Measurements from ENCODE around the gene MME.

Gene MME

GRCh38 chr3:155052470-155052869 lies 27.6 kb upstream of the MME start:
- no peaks in the 10 kb centered on the region for H3K4me1 ChIP-seq (ENCODE audit: control insufficient read depth in 5 of 5, insufficient read depth in 5 of 5, low read length in 5 of 5)
- no peaks in the 10 kb centered on the region for H3K36me3 ChIP-seq (ENCODE audit: control insufficient read depth in 5 of 5, insufficient read depth in 5 of 5, low read length in 5 of 5)
- peaks cover 0 to 8% (median 0%) of the 10 kb centered on the region in 5 donors for H3K9me3 ChIP-seq (ENCODE audit: control insufficient read depth in 5 of 5, low read length in 5 of 5)
- H3K4me3 ChIP-seq (ENCODE audit: low read depth in 1 of 5, low read length in 5 of 5): no peak overlapping the region
- H3K27ac ChIP-seq (ENCODE audit: low read depth, low read length): no peak overlapping the region
- no peak overlapping the region for H3K9ac ChIP-seq (ENCODE audit: low read length in 5 of 5)
- H3K27me3 ChIP-seq (ENCODE audit: control insufficient read depth in 5 of 5, insufficient read depth in 4 of 5, low read length in 5 of 5): no peaks in the 10 kb centered on the region

- no peaks in the 10 kb centered on the region for H3K27me3 ChIP-seq (ENCODE audit: control insufficient read depth in 5 of 5, insufficient read depth in 4 of 5, low read length in 5 of 5)
- H3K36me3 ChIP-seq (ENCODE audit: control insufficient read depth in 5 of 5, insufficient read depth in 5 of 5, low read length in 5 of 5): no peaks in the 10 kb centered on the region
- H3K9me3 ChIP-seq (ENCODE audit: control insufficient read depth in 5 of 5, low read length in 5 of 5): peaks cover 0 to 8% (median 0%) of the 10 kb centered on the region in 5 donors
- no peak overlapping the region for H3K9ac ChIP-seq (ENCODE audit: low read length in 5 of 5)
- no peak overlapping the region for H3K4me3 ChIP-seq (ENCODE audit: low read depth in 1 of 5, low read length in 5 of 5)
- H3K4me1 ChIP-seq (ENCODE audit: control insufficient read depth in 5 of 5, insufficient read depth in 5 of 5, low read length in 5 of 5): no peaks in the 10 kb centered on the region
- H3K27ac ChIP-seq (ENCODE audit: low read depth, low read length): no peak overlapping the region
Measured at GRCh38 chr3:155053756-155054155, 26.4 kb upstream of the MME start.

GRCh38 chr3:155064920-155065319 lies 15.2 kb upstream of the MME start:
- H3K4me1 ChIP-seq (ENCODE audit: control insufficient read depth in 5 of 5, insufficient read depth in 5 of 5, low read length in 5 of 5): peaks cover 0 to 17% (median 13%) of the 10 kb centered on the region in 5 donors
- no peak overlapping the region for H3K9ac ChIP-seq (ENCODE audit: low read length in 5 of 5)
- H3K4me3 ChIP-seq (ENCODE audit: low read depth in 1 of 5, low read length in 5 of 5): no peak overlapping the region
- H3K27me3 ChIP-seq (ENCODE audit: control insufficient read depth in 5 of 5, insufficient read depth in 4 of 5, low read length in 5 of 5): no peaks in the 10 kb centered on the region
- no peaks in the 10 kb centered on the region for H3K36me3 ChIP-seq (ENCODE audit: control insufficient read depth in 5 of 5, insufficient read depth in 5 of 5, low read length in 5 of 5)
- no peaks in the 10 kb centered on the region for H3K9me3 ChIP-seq (ENCODE audit: control insufficient read depth in 5 of 5, low read length in 5 of 5)
- peak overlapping the region; percentile 64 for H3K27ac ChIP-seq (ENCODE audit: low read depth, low read length)

- H3K36me3 ChIP-seq (ENCODE audit: control insufficient read depth in 5 of 5, insufficient read depth in 5 of 5, low read length in 5 of 5): no peaks in the 10 kb centered on the region
- no peak overlapping the region for H3K4me3 ChIP-seq (ENCODE audit: low read depth in 1 of 5, low read length in 5 of 5)
- H3K9ac ChIP-seq (ENCODE audit: low read length in 5 of 5): no peak overlapping the region
- no peaks in the 10 kb centered on the region for H3K27me3 ChIP-seq (ENCODE audit: control insufficient read depth in 5 of 5, insufficient read depth in 4 of 5, low read length in 5 of 5)
- H3K9me3 ChIP-seq (ENCODE audit: control insufficient read depth in 5 of 5, low read length in 5 of 5): no peaks in the 10 kb centered on the region
- H3K27ac ChIP-seq (ENCODE audit: low read depth, low read length): peak overlapping the region; percentile 64
- H3K4me1 ChIP-seq (ENCODE audit: control insufficient read depth in 5 of 5, insufficient read depth in 5 of 5, low read length in 5 of 5): peaks cover 0 to 17% (median 13%) of the 10 kb centered on the region in 5 donors
Measured at GRCh38 chr3:155065537-155065936, 14.6 kb upstream of the MME start.

GRCh38 chr3:155069729-155070128 lies 10.4 kb upstream of the MME start:
- no peak overlapping the region for H3K9ac ChIP-seq (ENCODE audit: low read length in 5 of 5)
- peaks cover 0 to 2% (median 0%) of the 10 kb centered on the region in 5 donors for H3K9me3 ChIP-seq (ENCODE audit: control insufficient read depth in 5 of 5, low read length in 5 of 5)
- no peak overlapping the region for H3K27ac ChIP-seq (ENCODE audit: low read depth, low read length)
- H3K27me3 ChIP-seq (ENCODE audit: control insufficient read depth in 5 of 5, insufficient read depth in 4 of 5, low read length in 5 of 5): no peaks in the 10 kb centered on the region
- no peaks in the 10 kb centered on the region for H3K36me3 ChIP-seq (ENCODE audit: control insufficient read depth in 5 of 5, insufficient read depth in 5 of 5, low read length in 5 of 5)
- peaks cover 0 to 16% (median 9%) of the 10 kb centered on the region in 5 donors for H3K4me1 ChIP-seq (ENCODE audit: control insufficient read depth in 5 of 5, insufficient read depth in 5 of 5, low read length in 5 of 5)
- H3K4me3 ChIP-seq (ENCODE audit: low read depth in 1 of 5, low read length in 5 of 5): no peak overlapping the region

- Histone ChIP-seq H3K9ac (ENCODE audit: low read length in 5 of 5) (no peak overlapping the region), H3K4me3 (ENCODE audit: low read depth in 1 of 5, low read length in 5 of 5) (no peak overlapping the region), H3K4me1 (ENCODE audit: control insufficient read depth in 5 of 5, insufficient read depth in 5 of 5, low read length in 5 of 5) (peaks cover 0 to 10% (median 4%) of the 10 kb centered on the region in 5 donors), H3K27ac (ENCODE audit: low read depth, low read length) (no peak overlapping the region), H3K9me3 (ENCODE audit: control insufficient read depth in 5 of 5, low read length in 5 of 5) (peaks cover 0 to 2% (median 0%) of the 10 kb centered on the region in 5 donors), H3K36me3 (ENCODE audit: control insufficient read depth in 5 of 5, insufficient read depth in 5 of 5, low read length in 5 of 5) (no peaks in the 10 kb centered on the region), H3K27me3 (ENCODE audit: control insufficient read depth in 5 of 5, insufficient read depth in 4 of 5, low read length in 5 of 5) (no peaks in the 10 kb centered on the region)
Measured at GRCh38 chr3:155070316-155070715, 9.8 kb upstream of the MME start.

GRCh38 chr3:155070932-155071387 lies 9.2 kb upstream of the MME start:
- Histone ChIP-seq H3K9ac (ENCODE audit: low read length in 5 of 5) (no peak overlapping the region), H3K9me3 (ENCODE audit: control insufficient read depth in 5 of 5, low read length in 5 of 5) (peaks cover 0 to 2% (median 0%) of the 10 kb centered on the region in 5 donors), H3K4me1 (ENCODE audit: control insufficient read depth in 5 of 5, insufficient read depth in 5 of 5, low read length in 5 of 5) (peaks cover 0 to 5% (median 0%) of the 10 kb centered on the region in 5 donors), H3K27me3 (ENCODE audit: control insufficient read depth in 5 of 5, insufficient read depth in 4 of 5, low read length in 5 of 5) (no peaks in the 10 kb centered on the region), H3K27ac (ENCODE audit: low read depth, low read length) (no peak overlapping the region), H3K4me3 (ENCODE audit: low read depth in 1 of 5, low read length in 5 of 5) (no peak overlapping the region), H3K36me3 (ENCODE audit: control insufficient read depth in 5 of 5, insufficient read depth in 5 of 5, low read length in 5 of 5) (no peaks in the 10 kb centered on the region)

- H3K27me3 ChIP-seq (ENCODE audit: control insufficient read depth in 5 of 5, insufficient read depth in 4 of 5, low read length in 5 of 5): peaks cover 0 to 4% (median 0%) of the 10 kb centered on the region in 5 donors
- H3K4me3 ChIP-seq (ENCODE audit: low read depth in 1 of 5, low read length in 5 of 5): no peak overlapping the region
- H3K9ac ChIP-seq (ENCODE audit: low read length in 5 of 5): no peak overlapping the region
- H3K27ac ChIP-seq (ENCODE audit: low read depth, low read length): no peak overlapping the region
- peaks cover 2 to 19% (median 14%) of the 10 kb centered on the region in 5 donors for H3K4me1 ChIP-seq (ENCODE audit: control insufficient read depth in 5 of 5, insufficient read depth in 5 of 5, low read length in 5 of 5)
- H3K36me3 ChIP-seq (ENCODE audit: control insufficient read depth in 5 of 5, insufficient read depth in 5 of 5, low read length in 5 of 5): no peaks in the 10 kb centered on the region
- peaks cover 0 to 2% (median 0%) of the 10 kb centered on the region in 5 donors for H3K9me3 ChIP-seq (ENCODE audit: control insufficient read depth in 5 of 5, low read length in 5 of 5)
Measured at GRCh38 chr3:155075200-155075599, 4.9 kb upstream of the MME start.

DNA sequence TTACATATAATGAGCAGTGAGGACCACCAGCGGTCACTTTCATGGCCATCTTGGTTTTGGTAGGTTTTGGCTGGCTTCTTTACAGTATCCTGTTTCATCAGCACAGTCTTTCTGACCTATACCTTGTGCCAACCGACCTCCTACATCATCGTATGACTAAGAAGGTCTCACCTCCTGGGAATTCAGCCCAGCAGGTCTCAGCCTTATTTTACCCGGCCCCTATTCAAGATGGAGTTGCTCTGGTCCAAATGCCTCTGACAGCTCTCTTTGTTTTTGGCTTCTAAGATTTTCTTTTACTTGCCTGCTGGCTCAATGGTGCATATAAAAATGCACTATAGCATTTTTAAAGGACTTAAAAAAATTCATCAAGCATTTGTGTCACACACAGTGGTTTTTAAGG lies 3.2 kb upstream of the MME start:
- Histone ChIP-seq H3K4me1 (ENCODE audit: control insufficient read depth in 5 of 5, insufficient read depth in 5 of 5, low read length in 5 of 5) (peaks cover 2 to 30% (median 20%) of the 10 kb centered on the region in 5 donors), H3K9ac (ENCODE audit: low read length in 5 of 5) (no peak overlapping the region), H3K27ac (ENCODE audit: low read depth, low read length) (no peak overlapping the region), H3K36me3 (ENCODE audit: control insufficient read depth in 5 of 5, insufficient read depth in 5 of 5, low read length in 5 of 5) (no peaks in the 10 kb centered on the region), H3K4me3 (ENCODE audit: low read depth in 1 of 5, low read length in 5 of 5) (no peak overlapping the region), H3K9me3 (ENCODE audit: control insufficient read depth in 5 of 5, low read length in 5 of 5) (peaks cover 0 to 2% (median 0%) of the 10 kb centered on the region in 5 donors), H3K27me3 (ENCODE audit: control insufficient read depth in 5 of 5, insufficient read depth in 4 of 5, low read length in 5 of 5) (peaks cover 0 to 4% (median 0%) of the 10 kb centered on the region in 5 donors)

DNA sequence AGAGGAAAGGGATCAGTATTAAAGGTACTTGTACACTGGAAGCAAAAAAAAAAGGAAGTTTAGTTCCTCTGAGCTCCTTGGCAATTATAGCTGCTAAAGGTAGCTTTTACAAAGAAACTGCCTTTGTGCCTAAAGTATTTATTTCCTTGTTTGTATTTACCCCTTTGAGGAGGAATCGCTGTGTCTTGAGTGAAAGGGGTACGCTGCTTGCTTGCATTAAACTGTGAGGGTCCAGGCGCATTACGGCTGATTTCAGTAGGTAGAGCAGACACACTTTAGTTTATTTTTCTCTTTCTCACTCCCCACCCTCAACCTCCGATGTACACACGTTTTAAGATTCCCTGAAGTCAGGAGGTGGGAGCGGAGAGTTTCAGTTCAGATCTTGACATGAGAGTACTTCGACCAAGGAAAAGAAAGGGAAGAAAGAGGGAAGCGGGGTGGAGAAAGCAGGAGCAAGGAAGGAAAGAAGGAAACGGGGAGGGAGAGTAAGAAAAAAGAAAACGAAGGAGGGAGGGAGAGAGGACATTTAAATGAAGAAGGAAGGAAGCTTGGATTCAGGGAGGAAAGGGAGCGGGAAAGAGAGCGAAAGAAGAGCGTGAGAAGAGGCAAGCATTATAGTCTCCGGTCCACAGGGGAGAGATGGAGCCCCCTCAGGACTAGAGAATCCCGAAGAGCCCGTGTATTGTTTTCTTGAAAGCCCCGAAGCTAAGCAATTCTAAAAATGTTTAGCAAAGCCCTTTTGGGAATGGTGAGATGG lies 1.2 kb upstream of the MME start:
- Histone ChIP-seq H3K9me3 (ENCODE audit: control insufficient read depth in 5 of 5, low read length in 5 of 5) (peaks cover 0 to 2% (median 0%) of the 10 kb centered on the region in 5 donors), H3K4me3 (ENCODE audit: low read depth in 1 of 5, low read length in 5 of 5) (peak overlapping the region; percentile 80 to 94 (median 87)), H3K27me3 (ENCODE audit: control insufficient read depth in 5 of 5, insufficient read depth in 4 of 5, low read length in 5 of 5) (peaks cover 0 to 4% (median 0%) of the 10 kb centered on the region in 5 donors), H3K36me3 (ENCODE audit: control insufficient read depth in 5 of 5, insufficient read depth in 5 of 5, low read length in 5 of 5) (no peaks in the 10 kb centered on the region), H3K4me1 (ENCODE audit: control insufficient read depth in 5 of 5, insufficient read depth in 5 of 5, low read length in 5 of 5) (peaks cover 2 to 36% (median 32%) of the 10 kb centered on the region in 5 donors), H3K27ac (ENCODE audit: low read depth, low read length) (peak overlapping the region; percentile 94), H3K9ac (ENCODE audit: low read length in 5 of 5) (peak overlapping the region in 3 of 5 donors; percentile 55 to 79 (median 66))
